ENCODE measurements around the gene PLOD1.

DNA sequence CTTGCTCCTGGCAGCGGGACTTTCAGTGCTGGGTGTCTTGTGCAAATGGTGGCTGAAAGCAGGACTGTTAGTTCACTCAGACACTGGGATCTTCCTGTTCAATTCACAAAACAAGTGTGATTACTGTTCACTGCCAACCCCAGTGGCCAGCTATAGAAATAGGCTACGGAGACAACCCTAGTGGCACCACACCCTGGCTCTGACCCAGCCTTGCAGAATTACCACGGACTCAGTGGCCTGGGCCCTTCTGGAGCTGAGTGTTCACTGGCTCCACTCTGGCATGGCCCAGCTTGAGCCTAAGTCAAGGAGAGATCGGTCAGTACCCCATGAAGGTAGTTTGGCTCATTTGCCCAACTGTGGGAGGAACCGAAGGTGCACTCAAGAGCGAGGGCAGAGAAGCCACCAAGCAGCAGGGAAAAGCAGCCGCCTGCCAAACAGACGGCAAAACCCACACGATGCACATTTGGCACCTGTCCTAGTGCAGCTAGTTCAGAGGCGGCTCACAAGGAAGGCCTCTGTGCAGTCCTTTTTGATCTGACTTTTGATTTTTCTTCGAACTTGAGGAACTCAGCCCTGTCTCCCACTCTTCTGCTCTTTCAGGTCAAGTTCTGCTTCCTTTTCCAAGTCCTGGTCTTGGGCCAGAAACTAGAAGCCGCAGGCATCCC lies 14.1 kb upstream of the PLOD1 start:
- no peak for TF ChIP-seq EP300 (IDR thresholded peaks at IDR 0.05)
- TF ChIP-seq, protein P1, sequence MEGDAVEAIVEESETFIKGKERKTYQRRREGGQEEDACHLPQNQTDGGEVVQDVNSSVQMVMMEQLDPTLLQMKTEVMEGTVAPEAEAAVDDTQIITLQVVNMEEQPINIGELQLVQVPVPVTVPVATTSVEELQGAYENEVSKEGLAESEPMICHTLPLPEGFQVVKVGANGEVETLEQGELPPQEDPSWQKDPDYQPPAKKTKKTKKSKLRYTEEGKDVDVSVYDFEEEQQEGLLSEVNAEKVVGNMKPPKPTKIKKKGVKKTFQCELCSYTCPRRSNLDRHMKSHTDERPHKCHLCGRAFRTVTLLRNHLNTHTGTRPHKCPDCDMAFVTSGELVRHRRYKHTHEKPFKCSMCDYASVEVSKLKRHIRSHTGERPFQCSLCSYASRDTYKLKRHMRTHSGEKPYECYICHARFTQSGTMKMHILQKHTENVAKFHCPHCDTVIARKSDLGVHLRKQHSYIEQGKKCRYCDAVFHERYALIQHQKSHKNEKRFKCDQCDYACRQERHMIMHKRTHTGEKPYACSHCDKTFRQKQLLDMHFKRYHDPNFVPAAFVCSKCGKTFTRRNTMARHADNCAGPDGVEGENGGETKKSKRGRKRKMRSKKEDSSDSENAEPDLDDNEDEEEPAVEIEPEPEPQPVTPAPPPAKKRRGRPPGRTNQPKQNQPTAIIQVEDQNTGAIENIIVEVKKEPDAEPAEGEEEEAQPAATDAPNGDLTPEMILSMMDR (IDR thresholded peaks at IDR 0.05): no peak

All from tibial nerve (tissue), 4 donors.